Skeletal muscle cell (primary cell): Measurements from ENCODE around the gene JUND.

ENCODE experiments used
- DNase-seq: peaks from one replicate; pipeline ENCODE4 v3.0.0-alpha.2; 2010; ENCODE audit warnings: low read depth
- H3K4me3 ChIP-seq: 2 replicates; pipeline ENCODE4 v1.5.1; 2011; ENCODE audit warnings: low read depth, mild to moderate bottlenecking, control low read depth, low read length, moderate library complexity

Gene JUND

DNA sequence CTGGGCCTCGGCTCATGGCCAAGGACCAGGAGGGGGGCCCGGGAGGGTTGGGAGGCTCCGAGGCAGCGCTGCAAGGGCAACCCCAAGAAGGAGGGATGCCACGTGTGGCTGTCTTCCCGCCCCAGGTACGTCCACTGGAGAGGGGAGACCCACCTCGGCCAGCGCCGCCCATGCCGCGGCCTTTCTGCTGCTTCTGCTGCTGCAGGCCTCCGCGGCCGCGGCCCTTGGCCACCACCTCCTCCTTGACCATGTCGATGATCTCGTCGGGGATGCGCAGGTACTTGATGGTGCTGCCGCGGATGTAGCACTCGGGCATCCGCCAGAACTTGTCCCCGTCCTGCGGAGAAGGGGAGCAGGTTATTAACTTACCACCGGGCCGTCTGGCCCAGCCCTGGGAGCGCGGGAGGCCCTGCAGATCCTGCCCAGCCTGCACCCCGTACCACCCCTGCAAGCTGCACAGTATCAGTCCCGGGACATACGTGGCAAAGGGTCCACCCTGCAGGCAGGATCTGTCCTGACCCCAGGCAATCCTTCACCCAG, 28.2 kb upstream of the JUND start:
- H3K4me3 ChIP-seq: no peak overlapping the region
- no peak for DNase-seq

GRCh38 chr19:18308948-18309325, 27.5 kb upstream of the JUND start:
- no peak overlapping the region for H3K4me3 ChIP-seq
- no peak for DNase-seq

- no peak overlapping the region for H3K4me3 ChIP-seq
- DNase-seq: no peak
Measured at GRCh38 chr19:18308051-18308947, 26.9 kb upstream of the JUND start.

DNA sequence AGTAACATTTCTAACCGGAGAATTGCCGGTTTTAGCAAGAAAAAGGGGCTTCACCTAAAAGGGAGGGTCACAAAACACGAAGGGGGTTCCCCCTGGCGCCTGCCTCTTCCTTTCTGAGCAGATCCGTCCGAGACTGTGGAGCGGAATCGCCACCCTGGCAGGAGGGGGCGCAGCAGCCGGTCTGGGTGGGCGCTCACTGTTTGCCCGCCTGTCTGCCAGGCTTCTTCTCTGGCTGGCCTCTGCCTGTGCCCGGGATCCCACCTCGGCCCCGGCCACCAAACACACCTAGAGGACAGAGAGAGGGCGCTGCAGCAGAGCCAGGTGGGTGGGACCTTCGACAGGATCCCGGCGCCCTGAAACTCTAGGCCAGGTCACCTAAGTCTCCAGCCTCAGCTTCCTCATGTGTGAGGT, 25.9 kb upstream of the JUND start:
- H3K4me3 ChIP-seq: no peak overlapping the region
- DNase-seq: no peak

DNA sequence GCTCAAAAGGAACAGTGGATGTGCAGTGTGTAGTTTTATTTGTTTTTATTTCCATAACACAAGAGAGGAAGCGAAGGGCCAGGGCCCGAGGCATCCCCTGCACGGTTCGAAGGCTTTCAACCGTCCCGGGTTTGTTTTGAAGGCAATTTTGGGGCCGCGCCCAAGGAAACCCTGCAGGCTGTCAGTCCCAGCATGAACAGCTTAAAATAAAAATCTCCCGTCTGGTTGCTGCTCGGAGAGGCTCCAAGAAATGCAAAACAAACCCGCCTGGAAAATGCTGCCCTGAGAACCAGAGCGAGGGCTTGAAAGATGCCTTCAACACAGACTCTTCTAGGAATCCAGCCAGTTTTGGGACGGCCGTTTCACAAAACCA, 25.5 kb upstream of the JUND start:
- DNase-seq: no peak

GRCh38 chr19:18306209-18306887, 24.9 kb upstream of the JUND start:
- DNase-seq: no peak
- no peak overlapping the region for H3K4me3 ChIP-seq

More for the DNA sequence above, 25.5 kb upstream of the JUND start:
- no peak overlapping the region for H3K4me3 ChIP-seq

DNA sequence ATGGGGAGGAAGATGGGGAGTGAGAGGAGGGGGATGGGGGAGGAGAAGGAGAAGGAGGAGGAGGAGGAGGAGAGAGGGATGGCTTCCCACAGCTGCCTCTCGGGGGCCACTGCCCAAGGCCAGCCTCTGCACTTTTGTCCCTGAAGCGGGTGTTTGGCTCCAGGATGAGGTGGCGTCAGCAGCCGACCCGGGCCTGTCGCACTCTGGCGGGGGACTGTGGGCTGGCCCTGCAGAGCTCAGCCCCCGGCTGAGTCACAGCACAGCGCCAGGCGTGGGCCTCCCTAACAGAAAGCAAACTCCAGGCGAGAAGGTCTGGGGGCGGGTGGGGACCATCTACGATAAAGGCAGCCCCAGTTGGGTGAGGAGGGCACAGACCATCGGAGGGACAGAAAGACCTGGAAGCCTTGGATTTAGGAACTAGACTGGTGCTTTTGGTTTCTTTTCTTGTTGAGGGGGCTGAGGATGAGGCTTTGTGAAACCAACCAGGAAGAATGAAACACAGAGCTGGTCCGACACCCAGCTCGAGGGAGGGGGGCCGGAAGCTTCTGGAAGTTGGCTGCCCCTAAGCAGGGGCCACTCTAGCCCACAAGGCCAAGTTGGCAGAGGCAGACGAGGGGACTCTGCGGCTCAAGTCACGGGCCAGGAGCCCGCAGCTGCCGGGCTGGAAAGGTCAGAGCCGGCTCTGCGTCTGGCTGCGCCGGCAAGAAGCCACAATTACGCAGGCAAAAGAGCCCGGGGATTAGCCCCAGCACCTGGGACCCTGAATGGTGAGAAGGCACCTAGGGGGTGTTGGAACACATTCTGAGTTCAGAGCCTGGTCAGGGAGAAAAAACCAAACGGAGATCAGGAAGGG, 23.3 kb upstream of the JUND start:
- DNase-seq: peak; percentile 67
- peak overlapping the region; percentile 37 for H3K4me3 ChIP-seq

DNA sequence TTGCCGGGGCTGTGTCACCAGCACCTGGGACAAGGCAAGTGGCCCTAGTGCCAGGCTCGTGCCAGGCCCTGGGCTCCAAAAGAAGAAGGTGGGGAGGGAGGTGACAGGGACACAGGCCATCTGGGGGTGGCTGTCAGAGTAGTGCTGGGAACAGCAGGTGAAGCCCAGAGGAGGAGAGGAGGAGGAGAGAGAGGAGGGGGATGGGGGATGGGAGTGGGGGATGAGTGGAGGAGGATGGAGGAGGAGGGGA, 22.7 kb upstream of the JUND start:
- DNase-seq: no peak
- H3K4me3 ChIP-seq: no peak overlapping the region

- DNase-seq: no peak
- H3K4me3 ChIP-seq: no peak overlapping the region
Measured at GRCh38 chr19:18301718-18302111, 20.3 kb upstream of the JUND start.

DNA sequence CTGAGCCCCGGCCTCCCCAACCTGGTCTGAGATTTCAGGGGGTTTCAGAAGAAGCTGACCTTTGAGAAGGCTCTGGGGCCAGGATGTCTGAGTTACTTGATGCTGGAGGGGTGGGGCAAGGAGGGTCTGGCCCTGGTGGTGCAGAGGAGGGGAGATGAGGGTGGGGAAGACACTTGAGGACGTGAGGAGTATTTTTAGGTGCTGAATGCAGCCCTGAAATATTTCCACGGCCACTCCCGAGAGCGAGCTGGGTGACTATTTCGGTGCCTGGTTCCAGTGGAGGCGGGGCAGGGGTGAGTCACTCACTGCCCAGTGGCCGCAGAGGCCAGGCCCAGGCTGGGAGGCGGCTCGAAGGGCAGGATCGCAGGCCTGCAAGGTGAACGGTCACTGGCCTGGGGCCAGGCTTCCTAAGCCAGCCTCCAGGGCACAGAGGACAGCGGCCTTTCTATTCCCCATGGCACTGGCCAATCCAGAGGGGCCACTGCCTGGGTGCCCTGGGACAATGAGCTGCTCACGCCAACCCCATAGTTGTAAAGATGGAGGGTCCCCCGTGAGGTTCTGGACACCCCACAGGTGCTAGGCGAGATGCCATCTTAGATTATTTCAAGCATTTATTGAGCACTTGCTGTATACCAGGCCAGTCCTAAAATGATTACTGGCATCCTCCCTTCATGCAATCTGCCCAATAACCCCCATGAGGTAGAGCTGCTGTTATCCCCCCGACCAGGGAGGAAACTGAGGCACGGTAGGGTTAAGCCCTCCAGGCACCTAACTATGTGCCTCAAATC, 19.7 kb upstream of the JUND start:
- no peak for DNase-seq
- no peak overlapping the region for H3K4me3 ChIP-seq

GRCh38 chr19:18299654-18300053, 18.2 kb upstream of the JUND start:
- no peak overlapping the region for H3K4me3 ChIP-seq
- no peak for DNase-seq

DNA sequence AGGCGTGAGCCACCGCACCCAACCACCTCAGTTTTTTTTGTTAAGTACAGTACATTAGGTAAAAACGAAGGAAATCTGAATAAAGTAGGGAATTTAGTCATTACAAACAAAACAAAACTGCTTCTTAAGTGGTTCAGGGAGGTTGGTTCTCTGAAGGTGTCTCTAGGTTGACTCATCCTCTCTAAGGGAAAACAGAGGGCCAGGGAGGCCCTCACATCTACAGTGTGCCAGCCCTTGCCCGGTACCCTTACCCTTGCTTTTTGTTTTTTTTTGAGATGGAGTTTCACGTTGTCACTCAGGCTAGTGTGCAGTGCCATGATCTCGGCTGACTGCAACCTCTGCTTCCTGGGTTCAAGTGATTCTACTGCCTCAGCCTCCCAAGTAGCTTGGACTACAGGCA, 17.2 kb upstream of the JUND start:
- no peak for DNase-seq
- no peak overlapping the region for H3K4me3 ChIP-seq

- DNase-seq: no peak
Measured at GRCh38 chr19:18297308-18297707, 15.9 kb upstream of the JUND start.

DNA sequence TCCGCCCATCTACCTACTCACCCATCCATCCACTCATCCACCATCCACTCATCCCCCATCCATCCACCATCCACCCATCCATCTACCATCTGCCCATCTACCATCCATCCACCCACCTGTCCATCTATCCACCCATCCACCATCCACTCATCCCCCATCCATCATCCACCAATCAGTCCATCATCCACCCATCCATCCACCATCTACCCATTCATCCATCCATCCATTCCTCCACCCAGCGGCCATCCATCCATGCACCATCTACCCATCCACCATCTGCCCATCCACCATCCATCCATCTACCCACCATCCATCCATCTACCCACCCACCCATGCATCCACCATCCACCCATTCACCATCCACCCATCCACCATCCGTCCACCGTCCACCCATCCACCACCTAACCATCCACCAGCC, 13.6 kb upstream of the JUND start:
- H3K4me3 ChIP-seq: no peak overlapping the region
- DNase-seq: no peak

More at GRCh38 chr19:18297308-18297707, 15.9 kb upstream of the JUND start:
- H3K4me3 ChIP-seq: no peak overlapping the region

GRCh38 chr19:18294467-18294864, 13.0 kb upstream of the JUND start:
- H3K4me3 ChIP-seq: no peak overlapping the region
- DNase-seq: no peak

GRCh38 chr19:18293642-18294466, 12.4 kb upstream of the JUND start:
- no peak overlapping the region for H3K4me3 ChIP-seq
- no peak for DNase-seq

GRCh38 chr19:18292810-18293641, 11.6 kb upstream of the JUND start:
- no peak for DNase-seq
- peak overlapping the region; percentile 56 for H3K4me3 ChIP-seq

GRCh38 chr19:18292462-18292809, 11.0 kb upstream of the JUND start:
- no peak for DNase-seq

More at GRCh38 chr19:18292462-18292809, 11.0 kb upstream of the JUND start:
- H3K4me3 ChIP-seq: peak overlapping the region; percentile 56
